Activated CD8-positive, alpha-beta memory T cell treated with anti-CD3 and anti-CD28 coated beads for 48 hours (primary cell): ENCODE results near the gene FGF11.

Experiments used
- DNase-seq, 3 experiments: peaks; one replicate each; pipeline ENCODE4 v3.0.0-alpha.2; 2020; ENCODE audit warnings: low read depth in 2 of 3, low spot score in 2 of 3

The FGF11 gene

GRCh38 chr17:7408252-7408727 is 31.0 kb upstream of the FGF11 start:
- DNase-seq: no peak

DNA sequence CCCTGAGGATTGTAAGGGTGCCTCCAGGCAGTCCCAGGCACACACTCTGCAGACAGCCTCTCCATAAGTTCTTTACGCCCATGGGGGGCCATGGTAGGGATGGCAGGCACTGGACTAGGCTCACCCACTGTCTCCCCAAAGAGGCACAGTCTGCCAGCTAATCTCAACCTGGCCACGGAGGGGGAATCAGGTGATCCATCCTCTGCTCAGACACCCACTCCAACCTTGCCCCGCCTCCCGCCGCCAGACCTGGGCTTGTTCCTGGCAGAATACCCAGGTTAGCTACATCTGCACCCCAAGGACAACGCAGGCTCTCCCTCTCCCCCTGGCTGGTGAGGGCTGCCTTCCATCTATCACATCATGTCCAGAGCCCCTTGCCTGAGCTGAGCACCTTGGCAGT is 30.4 kb upstream of the FGF11 start:
- DNase-seq: no peak

- DNase-seq: no peak
Observed at GRCh38 chr17:7409716-7410115, 29.6 kb upstream of the FGF11 start.

DNA sequence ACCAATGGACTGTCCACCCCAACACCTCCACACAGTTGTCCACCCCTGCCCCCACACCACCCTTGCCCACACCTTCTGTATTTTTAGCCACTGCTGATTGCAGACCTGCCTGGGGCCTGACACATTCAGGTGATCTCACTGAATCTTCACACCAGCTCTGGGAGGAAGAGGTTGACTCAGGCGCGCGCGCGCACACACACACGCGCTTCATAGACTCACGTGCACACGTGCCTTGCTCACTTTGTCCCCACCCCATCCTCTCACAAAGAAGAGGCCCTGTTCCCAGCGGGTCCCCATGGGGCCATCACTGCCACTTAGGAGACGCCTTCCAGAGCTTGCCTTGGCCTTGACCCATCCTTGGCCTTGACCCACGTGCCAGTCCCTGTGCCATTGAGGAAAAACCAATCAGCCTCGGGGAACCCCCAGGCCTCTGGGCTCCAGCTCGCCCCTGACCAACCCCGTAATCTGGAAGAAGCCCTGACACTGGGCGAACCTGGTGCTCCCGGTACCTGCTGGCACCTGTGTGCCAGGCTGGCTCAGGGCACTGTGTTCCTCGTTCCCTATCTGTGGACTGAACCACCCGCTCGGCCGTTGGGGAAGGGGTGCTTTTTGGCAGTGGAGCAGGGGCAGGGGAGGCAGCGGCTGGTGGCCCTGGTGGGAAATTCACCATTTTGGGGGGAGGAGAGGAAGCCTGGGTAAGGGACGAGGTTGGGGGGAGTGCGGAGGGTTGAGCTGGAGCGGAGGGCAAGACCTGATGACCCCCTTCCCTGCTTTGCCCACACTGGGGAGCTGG is 28.5 kb upstream of the FGF11 start:
- DNase-seq: no peak

DNA sequence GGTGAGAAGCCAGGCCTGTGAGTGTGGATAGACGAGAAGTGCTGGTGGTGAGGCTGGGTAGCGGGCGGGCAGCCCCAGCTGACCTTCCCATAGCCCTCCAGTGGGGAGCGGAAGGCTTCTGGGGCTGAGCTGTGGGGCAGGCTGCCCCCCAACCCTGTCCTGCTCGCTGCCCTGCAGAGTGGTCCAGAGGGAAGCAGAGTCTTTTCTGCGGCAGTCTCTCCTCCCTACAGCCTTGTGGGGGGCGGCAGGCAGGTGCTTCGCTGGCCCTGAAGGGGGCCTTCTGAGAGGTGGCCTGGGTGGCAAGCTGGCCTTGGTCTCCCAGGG is 27.9 kb upstream of the FGF11 start:
- DNase-seq: no peak

- no peak for DNase-seq
Observed at GRCh38 chr17:7413346-7413985, 25.8 kb upstream of the FGF11 start.

- DNase-seq: no peak
Observed at GRCh38 chr17:7414837-7415236, 24.5 kb upstream of the FGF11 start.

- no peak for DNase-seq
Observed at GRCh38 chr17:7415784-7416183, 23.5 kb upstream of the FGF11 start.

- no peak for DNase-seq
Observed at GRCh38 chr17:7416323-7416722, 23.0 kb upstream of the FGF11 start.

GRCh38 chr17:7417056-7417655 is 22.2 kb upstream of the FGF11 start:
- no peak for DNase-seq

GRCh38 chr17:7418472-7419152 is 20.7 kb upstream of the FGF11 start:
- no peak for DNase-seq

- no peak for DNase-seq
Observed at GRCh38 chr17:7419819-7420610, 19.3 kb upstream of the FGF11 start, which contains the start of gene SPEM1. Gene SPEM1, plus strand, starts transcription at chr17:7420324. Its CDS starts 61 bp downstream, at chr17:7420385.

GRCh38 chr17:7421186-7421585 is 18.1 kb upstream of the FGF11 start:
- DNase-seq: no peak

GRCh38 chr17:7423679-7424078 is 15.6 kb upstream of the FGF11 start:
- no peak for DNase-seq

- no peak for DNase-seq
Observed at GRCh38 chr17:7425316-7425715, 14.0 kb upstream of the FGF11 start, which contains the start of gene SPEM2. Gene SPEM2, plus strand, starts transcription at chr17:7425616. Its CDS starts 73 bp downstream, at chr17:7425689.

GRCh38 chr17:7425756-7426155 is 13.6 kb upstream of the FGF11 start:
- no peak for DNase-seq

GRCh38 chr17:7426203-7426863 is 13.0 kb upstream of the FGF11 start:
- no peak for DNase-seq

DNA sequence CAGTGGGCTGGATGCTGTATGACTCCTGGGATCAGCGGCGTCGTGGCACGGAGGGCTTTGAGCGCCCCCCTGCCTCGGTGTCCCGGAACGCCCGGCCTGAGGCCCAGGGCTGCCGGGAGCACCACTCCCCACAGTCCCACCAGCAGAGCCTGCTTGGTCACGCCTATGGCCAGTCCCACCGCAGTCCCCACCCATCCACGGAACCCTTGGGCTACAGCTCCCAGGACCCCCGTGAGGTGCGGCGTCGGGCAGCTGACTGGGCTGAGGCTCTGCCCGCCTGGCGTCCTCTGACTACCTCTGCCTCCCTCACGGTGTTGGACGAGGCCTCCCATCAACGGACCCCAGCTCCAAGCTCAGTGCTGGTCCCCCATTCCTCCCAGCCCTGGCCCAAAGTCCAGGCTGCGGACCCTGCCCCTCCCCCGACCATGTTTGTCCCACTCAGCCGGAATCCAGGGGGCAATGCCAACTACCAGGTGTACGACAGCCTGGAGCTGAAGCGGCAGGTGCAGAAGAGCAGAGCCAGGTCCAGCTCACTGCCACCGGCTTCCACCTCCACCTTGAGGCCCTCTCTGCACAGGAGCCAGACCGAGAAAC is 12.3 kb upstream of the FGF11 start:
- no peak for DNase-seq

- no peak for DNase-seq
Observed at GRCh38 chr17:7427549-7427948, 11.8 kb upstream of the FGF11 start.

DNA sequence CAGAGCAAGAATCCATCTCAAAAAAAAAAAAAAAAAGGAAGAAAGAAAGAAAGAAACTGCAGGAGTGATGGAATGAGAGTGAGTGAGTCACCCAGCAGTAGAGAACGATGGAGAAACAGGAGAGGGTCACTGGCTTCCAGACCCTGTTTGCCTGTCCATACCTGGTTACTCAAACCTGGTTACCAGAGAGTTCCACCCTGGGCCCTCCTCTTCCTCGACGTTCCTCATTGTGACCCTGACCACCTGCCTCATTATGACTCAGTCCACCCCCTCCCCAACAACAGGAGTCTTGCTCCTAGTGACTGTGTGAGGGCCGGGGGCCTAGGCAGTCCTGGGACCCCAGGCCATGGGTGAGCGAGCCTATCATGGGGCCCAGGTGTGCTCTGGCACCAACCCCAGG is 10.8 kb upstream of the FGF11 start, which contains the start of gene SPEM3:
Gene SPEM3, plus strand, starts transcription at position 301 of the 400 bp plus-strand sequence. Its CDS starts 46 bp downstream, at position 347.
- no peak for DNase-seq
